Measurements from ENCODE around the gene FBXL22.

- TF ChIP-seq, protein P1, sequence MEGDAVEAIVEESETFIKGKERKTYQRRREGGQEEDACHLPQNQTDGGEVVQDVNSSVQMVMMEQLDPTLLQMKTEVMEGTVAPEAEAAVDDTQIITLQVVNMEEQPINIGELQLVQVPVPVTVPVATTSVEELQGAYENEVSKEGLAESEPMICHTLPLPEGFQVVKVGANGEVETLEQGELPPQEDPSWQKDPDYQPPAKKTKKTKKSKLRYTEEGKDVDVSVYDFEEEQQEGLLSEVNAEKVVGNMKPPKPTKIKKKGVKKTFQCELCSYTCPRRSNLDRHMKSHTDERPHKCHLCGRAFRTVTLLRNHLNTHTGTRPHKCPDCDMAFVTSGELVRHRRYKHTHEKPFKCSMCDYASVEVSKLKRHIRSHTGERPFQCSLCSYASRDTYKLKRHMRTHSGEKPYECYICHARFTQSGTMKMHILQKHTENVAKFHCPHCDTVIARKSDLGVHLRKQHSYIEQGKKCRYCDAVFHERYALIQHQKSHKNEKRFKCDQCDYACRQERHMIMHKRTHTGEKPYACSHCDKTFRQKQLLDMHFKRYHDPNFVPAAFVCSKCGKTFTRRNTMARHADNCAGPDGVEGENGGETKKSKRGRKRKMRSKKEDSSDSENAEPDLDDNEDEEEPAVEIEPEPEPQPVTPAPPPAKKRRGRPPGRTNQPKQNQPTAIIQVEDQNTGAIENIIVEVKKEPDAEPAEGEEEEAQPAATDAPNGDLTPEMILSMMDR (conservative IDR thresholded peaks at IDR 0.05; ENCODE audit: low read depth, low read length) = no peak
- TF ChIP-seq MAZ (IDR thresholded peaks at IDR 0.05; ENCODE audit: borderline replicate concordance, low read depth, low read length) (no peak), RAD21 (IDR thresholded peaks at IDR 0.05; ENCODE audit: low read length) (no peak), RCOR1 (IDR thresholded peaks at IDR 0.05; ENCODE audit: insufficient replicate concordance, low read length) (no peak)
These were observed 40.9 kb upstream of the FBXL22 start for GRCh38 chr15:63556246-63556645.

All from IMR-90 (cell line).